K562 (cell line): ENCODE measurements around the gene IQGAP3. TPM values are rescaled to one million over a fixed set of nuclear protein-coding genes. Genes with fewer than 3 reads are reported as not detected.

ENCODE experiments used
- ATAC-seq: fragments of 200-7000 bp; cut with Tn5 transposase; 3 replicates; pipeline ENCODE4 v1.9.1; 2020; ENCODE audit warnings: moderate library complexity
- BruUV-seq: library from RNA; stranded (reverse); fragments of 400-500 nt; replicated peaks from 2 replicates; lab custom pipeline; 2021; lab: Mats Ljungman, UMichigan
- CTCF ChIA-PET: fragments of 300-600 bp; formaldehyde crosslinking; extraction: SDS; loops from one replicate; lab custom pipeline; 2021; ENCODE audit warnings: low intra/inter-chr PET ratio; lab: Yijun Ruan, JAX
- POLR2A ChIA-PET: fragments of 300-600, 350-650 bp; sonication (Branson Sonifier 250); formaldehyde crosslinking; extraction: SDS; loops from one replicate; lab custom pipeline; 2021; ENCODE audit warnings: antibody characterized with exemption, inconsistent platforms; lab: Yijun Ruan, JAX
- DNase-seq, 4 experiments: peaks; one replicate each; pipeline versions ENCODE4 v3.0.0 to v3.0.0-alpha.2; 2011 to 2018; ENCODE audit warnings: low spot score in 3 of 4, mixed read lengths in 3 of 4; ENCODE audit errors: extremely low read depth in 1 of 4
- FAIRE-seq: peaks from 2 replicates; lab custom pipeline; 2011; peaks lifted over from hg19 to GRCh38; lab: Jason Lieb, UNC
- H2AFZ ChIP-seq: 2 replicates; pipeline ENCODE4 v1.6.0; 2011; ENCODE audit warnings: low read depth, low read length, control low read depth, inconsistent platforms
- H3K27ac ChIP-seq: fragments of 200-600 bp; 3 replicates; pipeline ENCODE4 v1.8.0; 2011; ENCODE audit warnings: low read depth, mild to moderate bottlenecking, control low read depth, inconsistent platforms, low read length, moderate library complexity, mixed read lengths; ENCODE audit errors: extremely low read depth
- H3K27me3 ChIP-seq, 2 experiments: fragments of 300-600 bp in 1 of 2; 2 replicates in 1 of 2; 3 replicates in 1 of 2; pipeline versions ENCODE4 v1.6.0 to v1.8.0; 2011; ENCODE audit warnings: inconsistent platforms in 2 of 2, low read length in 2 of 2, mild to moderate bottlenecking in 1 of 2, mixed read lengths in 1 of 2, moderate library complexity in 1 of 2; ENCODE audit not compliant: control insufficient read depth in 2 of 2, insufficient read depth in 2 of 2
- H3K36me3 ChIP-seq: fragments of 300-600 bp; 3 replicates; pipeline ENCODE4 v1.8.0; 2011; ENCODE audit warnings: mild to moderate bottlenecking, low read length, inconsistent platforms; ENCODE audit not compliant: control insufficient read depth, insufficient read depth
- H3K4me1 ChIP-seq, 2 experiments: fragments of 200-600 bp in 1 of 2; replicated peaks in 1 of 2; 2 replicates in 1 of 2; 3 replicates in 1 of 2; pipeline versions ENCODE4 v1.5.1 to v1.8.0; 2011; ENCODE audit warnings: inconsistent platforms in 2 of 2, low read length in 2 of 2, mild to moderate bottlenecking in 1 of 2, mixed read lengths in 1 of 2, moderate library complexity in 1 of 2; ENCODE audit not compliant: control insufficient read depth in 2 of 2, insufficient read depth in 2 of 2
- H3K4me2 ChIP-seq: 2 replicates; pipeline ENCODE4 v1.6.1; 2011; ENCODE audit warnings: low read length, control low read depth, inconsistent platforms, mixed read lengths; ENCODE audit not compliant: insufficient read depth
- H3K4me3 ChIP-seq: fragments of 200-600 bp; sonication (generic), shearing (Covaris generic); 2 replicates; pipeline ENCODE4 v1.5.1; 2016; ENCODE audit warnings: control low read depth, inconsistent platforms
- H3K79me2 ChIP-seq: fragments of 200-600 bp; 3 replicates; pipeline ENCODE4 v1.8.0; 2011; ENCODE audit warnings: low read length, inconsistent platforms; ENCODE audit not compliant: control insufficient read depth, insufficient read depth
- H3K9ac ChIP-seq, 2 experiments: 2 replicates each; pipeline versions ENCODE4 v1.6.0 to v1.6.1; 2011; ENCODE audit warnings: low read depth in 2 of 2, low read length in 2 of 2, control low read depth in 1 of 2, inconsistent platforms in 1 of 2, mild to moderate bottlenecking in 1 of 2, mixed read lengths in 1 of 2; ENCODE audit not compliant: insufficient read depth in 1 of 2
- H3K9me1 ChIP-seq: one replicate; pipeline ENCODE4 v1.6.0; 2011; ENCODE audit warnings: inconsistent platforms, mild to moderate bottlenecking, low read length, moderate library complexity; ENCODE audit not compliant: control insufficient read depth, insufficient read depth
- H3K9me3 ChIP-seq: replicated peaks from 2 replicates; pipeline ENCODE4 v1.5.1; 2011; ENCODE audit warnings: low read depth, low read length, inconsistent platforms; ENCODE audit not compliant: control insufficient read depth, insufficient read depth
- H4K20me1 ChIP-seq: replicated peaks from 2 replicates; pipeline ENCODE4 v1.6.1; 2011; ENCODE audit warnings: low read length, inconsistent platforms, mixed read lengths; ENCODE audit not compliant: control insufficient read depth, insufficient read depth
- EHMT2 ChIP-seq: fragments of 450-650 bp; IDR thresholded peaks from 2 replicates; pipeline ENCODE4 v1.6.1; 2018; ENCODE audit warnings: antibody characterized with exemption
- GMEB1 ChIP-seq: fragments of 250-450 bp; sonication (Bioruptor Pico); IDR thresholded peaks from 2 replicates; pipeline ENCODE4 v1.4.0; 2020; ENCODE audit warnings: mild to moderate bottlenecking
- SPI1 ChIP-seq: IDR thresholded peaks from 2 replicates; pipeline ENCODE4 v1.6.1; 2011; ENCODE audit warnings: low read depth, low read length, control low read depth, borderline replicate concordance
- TAL1 ChIP-seq: fragments of 450-650 bp; IDR thresholded peaks from 2 replicates; pipeline ENCODE4 v1.6.1; 2016; ENCODE audit warnings: mild to moderate bottlenecking
- ZNF280B ChIP-seq: fragments of 250-450 bp; sonication (Bioruptor Pico); IDR thresholded peaks from 2 replicates; pipeline ENCODE4 v1.5.1; 2021; ENCODE audit warnings: mild to moderate bottlenecking
- ZNF644 ChIP-seq: fragments of 200-800 bp; sonication (Bioruptor generic); IDR thresholded peaks from 2 replicates; pipeline ENCODE4 v1.6.1; 2016; ENCODE audit warnings: low read depth, missing genetic modification characterization, missing compliant biosample characterization
- WGBS: fragments of 100-300 bp; shearing (Covaris generic); methylation state at CpG from one replicate; pipeline ENCODE4 v1.1.6; 2016; ENCODE audit warnings: low coverage, mixed read lengths; ENCODE audit not compliant: insufficient coverage; ENCODE audit errors: missing lambda C conversion rate; 5-methylcytosine and 5-hydroxymethylcytosine counted together
- in situ Hi-C: fragments of 300-500 bp; cut with MboI; formaldehyde crosslinking; loops from 4 replicates; pipeline ENCODE4 v1.15.0; 2018; ENCODE audit warnings: inconsistent platforms, mixed read lengths
- intact Hi-C: fragments of 100-400 bp; cut with micrococcal nuclease; formaldehyde crosslinking; loops from 2 replicates; pipeline ENCODE4 v1.14.2; 2022
- polyA plus RNA-seq, 8 experiments: library from polyadenylated mRNA; depleted of rRNA in 4 of 8; stranded (reverse) in 5 of 8; unstranded in 3 of 8; fragments of >200 nt; fragmentation: Nextera tagmentation in 2 of 8; fragmentation: Illumina TruSeq in 1 of 8; extraction: Ambion mirVana in 2 of 8; extraction: Trizol in 1 of 8; gene quantifications; 2 replicates each; pipeline versions ENCODE4 v1.2.1 to v1.2.3, GENCODE V29; 2011 to 2014; ENCODE audit warnings: inconsistent platforms in 1 of 8, missing spikeins in 1 of 8
- total RNA-seq, 7 experiments: library from RNA; depleted of rRNA in 6 of 7; stranded (reverse); fragments of >200 nt in 6 of 7; fragmentation: Illumina TruSeq in 2 of 7; extraction: Trizol in 2 of 7; gene quantifications; 2 replicates each; pipeline versions ENCODE4 v1.2.1 to v1.2.3, GENCODE V29; 2011 to 2021; ENCODE audit warnings: low replicate concordance in 1 of 7

IQGAP3 gene
- total and polyA plus RNA-seq, 9 of the 15 experiments (the other 6 are each of a cell fraction or from before 2014, with no cell fraction given), result 1.4 to 16.6 (median 11.9) TPM

GRCh38 chr1:156560585-156561163 is 11.7 kb downstream of the IQGAP3 start:
- DNase-seq (no peak), ATAC-seq (peak; percentile 31), FAIRE-seq (no peak)
- Histone ChIP-seq H3K4me3 (no peak overlapping the region), H3K9ac (peak overlapping the region in 1 of 2 experiments; percentile 38; a peak in 1 of 4 replicates), H3K4me2 (no peak overlapping the region), H3K79me2 (no peaks in the 10 kb centered on the region), H3K9me1 (no peaks in the 10 kb centered on the region), H4K20me1 (no peaks in the 10 kb centered on the region; the same call in 1 of the 2 replicates), H3K36me3 (peaks cover 45% of the 10 kb centered on the region), H3K4me1 (peaks cover 0 to 2% of the 10 kb centered on the region in 2 experiments; a peak in 1 of 5 replicates), H2AFZ (no peak overlapping the region), H3K9me3 (no peaks in the 10 kb centered on the region), H3K27ac (no peak overlapping the region), H3K27me3 (no peaks in the 10 kb centered on the region)
- intact Hi-C loops (no loop called here), in situ Hi-C loops (no loop called here)
- BruUV-seq, result no TSS peak
- 65% methylated on average over 5 of the region's 5 CpGs for WGBS
- CTCF ChIA-PET, result no interaction called here
- POLR2A ChIA-PET, result interaction anchor here (1.1 to 2.3 kb wide), 3 partner anchors 10 to 28 kb away, joined by 4 to 7 read pairs (median 4); no protein-coding TSS in a partner anchor
- TF ChIP-seq EHMT2, result no peak
- TF ChIP-seq ZNF644 (tag), result no peak
- TF ChIP-seq SPI1, result 0 out of 2 replicates have a peak, but pooled peaks have one; percentile 48
- no peak for TF ChIP-seq ZNF280B (CRISPR knock-in tag)
- no peak for TF ChIP-seq TAL1
- no peak for TF ChIP-seq GMEB1 (CRISPR knock-in tag)
